B cell (primary cell): Measurements from ENCODE around the gene SCFD2. TPM values are rescaled to one million over a fixed set of nuclear protein-coding genes. Genes with fewer than 3 reads are reported as not detected.

Experiments
- ATAC-seq: fragments of 200-7000 bp; cut with Tn5 transposase; one replicate; pipeline ENCODE4 v1.10.0; 2021; ENCODE audit warnings: low read depth, mild to moderate bottlenecking, moderate number of reproducible peaks, moderate library complexity
- CTCF ChIA-PET: fragments of 350-600 bp; sonication (Branson Sonifier 250); formaldehyde crosslinking; loops from one replicate; lab custom pipeline; 2021; ENCODE audit warnings: antibody characterized with exemption, inconsistent platforms; lab: Charles Lee
- POLR2A ChIA-PET: fragments of 350-600 bp; sonication (Branson Sonifier 250); formaldehyde crosslinking; loops from one replicate; lab custom pipeline; 2021; ENCODE audit warnings: antibody characterized with exemption; lab: Charles Lee
- DNase-seq: peaks from one replicate; pipeline ENCODE4 v3.0.0; 2013
- H2AFZ ChIP-seq: 2 replicates; pipeline ENCODE4 v1.6.1; 2012; ENCODE audit warnings: mild to moderate bottlenecking, low read depth, low read length; ENCODE audit not compliant: insufficient read depth, poor library complexity, severe bottlenecking
- H3K27ac ChIP-seq, 2 donors: 1 replicate in 1 of 2; 2 replicates in 1 of 2; pipeline ENCODE4 v1.5.1; 2012 to 2013; ENCODE audit warnings: low read length in 2 of 2, mild to moderate bottlenecking in 2 of 2, moderate library complexity in 1 of 2
- H3K27me3 ChIP-seq, 4 experiments: fragments of 200-600 bp in 1 of 4; sonication (generic) in 1 of 4; replicated peaks in 1 of 4; 1 replicate in 2 of 4; 2 replicates in 2 of 4; pipeline versions ENCODE4 v1.6.1 to v1.7.0; 2013 to 2016; ENCODE audit warnings: low read length in 3 of 4, mild to moderate bottlenecking in 2 of 4, mixed read lengths in 1 of 4, moderate library complexity in 1 of 4; ENCODE audit not compliant: insufficient read depth in 4 of 4, control insufficient read depth in 3 of 4; ENCODE audit errors: control extremely low read depth in 1 of 4
- H3K36me3 ChIP-seq, 2 experiments: replicated peaks in 1 of 2; 1 replicate in 1 of 2; 2 replicates in 1 of 2; pipeline versions ENCODE4 v1.6.1 to v1.7.1; 2013; ENCODE audit warnings: low read length in 1 of 2; ENCODE audit not compliant: insufficient read depth in 2 of 2, control insufficient read depth in 1 of 2; ENCODE audit errors: control extremely low read depth in 1 of 2, extremely low read depth in 1 of 2
- H3K4me1 ChIP-seq, 2 donors: fragments of 200-600 bp in 1 of 2; sonication (generic) in 1 of 2; 1 replicate in 1 of 2; 2 replicates in 1 of 2; pipeline versions ENCODE4 v1.5.1 to v1.6.1; 2013 to 2017; ENCODE audit warnings: low read length in 2 of 2; ENCODE audit not compliant: control insufficient read depth in 2 of 2, insufficient read depth in 2 of 2
- H3K4me2 ChIP-seq: replicated peaks from 2 replicates; pipeline ENCODE3; 2012; ENCODE audit warnings: mild to moderate bottlenecking, low read depth, low read length; ENCODE audit not compliant: poor library complexity, severe bottlenecking
- H3K4me3 ChIP-seq, 5 experiments: fragments of 200-600 bp in 1 of 5; sonication (generic) in 1 of 5; 1 replicate in 3 of 5; 2 replicates in 2 of 5; pipeline versions ENCODE4 v1.5.1 to v1.7.0; 2011 to 2016; ENCODE audit warnings: low read length in 4 of 5, mild to moderate bottlenecking in 4 of 5, low read depth in 2 of 5, control low read depth in 1 of 5, moderate library complexity in 1 of 5; ENCODE audit not compliant: insufficient read depth in 1 of 5; ENCODE audit errors: control extremely low read depth in 1 of 5, extremely low read depth in 1 of 5
- H3K79me2 ChIP-seq: fragments of 200-600 bp; sonication (generic); one replicate; pipeline ENCODE4 v1.6.0; 2016; ENCODE audit warnings: low read length; ENCODE audit not compliant: control insufficient read depth, insufficient read depth
- H3K9ac ChIP-seq: fragments of 200-600 bp; sonication (generic); 2 replicates; pipeline ENCODE4 v1.6.1; 2017; ENCODE audit warnings: mild to moderate bottlenecking, low read length, moderate library complexity
- H3K9me3 ChIP-seq, 3 donors: one replicate each; pipeline versions ENCODE4 v1.6.1 to v1.7.1; 2013; ENCODE audit warnings: low read length in 2 of 3; ENCODE audit not compliant: control insufficient read depth in 2 of 3, insufficient read depth in 1 of 3; ENCODE audit errors: control extremely low read depth in 1 of 3
- H4K20me1 ChIP-seq: 2 replicates; pipeline ENCODE4 v1.6.0; 2012; ENCODE audit warnings: mild to moderate bottlenecking, low read length; ENCODE audit not compliant: insufficient read depth, control insufficient read depth, poor library complexity, severe bottlenecking
- H3K27ac Mint-ChIP-seq: one replicate; pipeline ENCODE4 v1.8.0; 2021; ENCODE audit warnings: mixed read lengths
- H3K27me3 Mint-ChIP-seq: one replicate; pipeline ENCODE4 v1.8.0; 2021; ENCODE audit warnings: mixed read lengths
- H3K4me1 Mint-ChIP-seq: one replicate; pipeline ENCODE4 v1.8.0; 2021; ENCODE audit warnings: mixed read lengths
- H3K4me3 Mint-ChIP-seq: one replicate; pipeline ENCODE4 v1.8.0; 2021; ENCODE audit warnings: mixed read lengths
- H3K9me3 Mint-ChIP-seq: one replicate; pipeline ENCODE4 v1.8.0; 2022; ENCODE audit warnings: mixed read lengths; ENCODE audit not compliant: insufficient read depth
- CTCF ChIP-seq: fragments of 200-600 bp; IDR thresholded peaks from one replicate; pipeline ENCODE4 v1.8.0; 2022; ENCODE audit warnings: antibody characterized with exemption, mild to moderate bottlenecking
- EZH2 ChIP-seq: IDR thresholded peaks from 2 replicates; pipeline ENCODE4 v1.6.1; 2012; ENCODE audit warnings: borderline replicate concordance, low read depth, mild to moderate bottlenecking, moderate library complexity, low read length; ENCODE audit not compliant: insufficient read depth, poor library complexity, severe bottlenecking
- WGBS: methylation state at CpG from one replicate; pipeline ENCODE4 v1.1.5; 2013; ENCODE audit warnings: missing lambda C conversion rate; ENCODE audit not compliant: insufficient coverage; 5-methylcytosine and 5-hydroxymethylcytosine counted together
- intact Hi-C: fragments of 100-400 bp; cut with micrococcal nuclease; formaldehyde crosslinking; loops from one replicate; pipeline ENCODE4 v1.10.0; 2022
- polyA plus RNA-seq: library from polyadenylated mRNA; depleted of rRNA; stranded (reverse); fragments of >200 nt; gene quantifications from 2 replicates; pipeline ENCODE4 v1.2.3, GENCODE V29; 2012
- total RNA-seq, 2 donors: library from RNA; stranded (reverse); fragments of 120-200 nt in 1 of 2; gene quantifications; 1 replicate in 1 of 2; 2 replicates in 1 of 2; pipeline versions ENCODE4 v1.2.3 to v1.2.4, GENCODE V29; 2013 to 2022

Gene SCFD2
- total and polyA plus RNA-seq, 2 donors (not counting 1 experiment from before 2014, with no cell fraction given), result 12.8 to 20.4 TPM

- H2AFZ ChIP-seq, result no peak overlapping the region
- CTCF ChIA-PET, result interaction anchor here (0.7 to 2.4 kb wide), 3 partner anchors 10 to 1219 kb away, joined by 3 to 7 read pairs (median 4); no protein-coding TSS in a partner anchor
Observed at GRCh38 chr4:53014881-53015280, 351.0 kb downstream of the SCFD2 start.

More at GRCh38 chr4:53014881-53015280, 351.0 kb downstream of the SCFD2 start:
- H3K4me3 ChIP-seq, result no peak overlapping the region
- TF ChIP-seq EZH2 (no peak), CTCF (no peak)
- POLR2A ChIA-PET, result no interaction called here
- intact Hi-C loops, result no loop called here
- no CpG with 5 or more reads among the region's 2 CpGs for WGBS
- no peaks in the 10 kb centered on the region for H3K27me3 ChIP-seq
- ATAC-seq, result no peak
- H3K79me2 ChIP-seq, result no peaks in the 10 kb centered on the region
- no peak overlapping the region for H3K27ac Mint-ChIP-seq
- DNase-seq, result no peak
- H3K9me3 ChIP-seq, result no peaks in the 10 kb centered on the region
- H3K4me1 ChIP-seq, result peaks cover 3 to 6% of the 10 kb centered on the region in 2 donors
- H3K36me3 ChIP-seq, result no peaks in the 10 kb centered on the region
- no peak overlapping the region for H3K4me3 Mint-ChIP-seq
- H3K27me3 Mint-ChIP-seq, result no peaks in the 10 kb centered on the region
- H3K9ac ChIP-seq, result no peak overlapping the region
- peaks cover 11% of the 10 kb centered on the region for H3K4me1 Mint-ChIP-seq
- no peak overlapping the region for H3K27ac ChIP-seq
- no peaks in the 10 kb centered on the region for H4K20me1 ChIP-seq
- H3K9me3 Mint-ChIP-seq, result no peaks in the 10 kb centered on the region
- H3K4me2 ChIP-seq, result no peak overlapping the region
